Measurements from ENCODE around the gene TMUB1.

The TMUB1 gene

GRCh38 chr7:151065516-151065915, 17.8 kb downstream of the TMUB1 start:
- no peak for TF ChIP-seq CTCF (IDR thresholded peaks at IDR 0.05; ENCODE audit: low read depth, low read length, missing control alignments)
- no peak for DNase-seq (ENCODE audit: low read depth)
- in situ Hi-C loops (cut with HindIII; ENCODE audit: low sequenced_read_pairs), result loop anchor here (5.0 kb wide), 1 partner anchor 102 kb away; the partner anchor contains the start of gene GBX1
- no peak overlapping the region for H3K4me3 ChIP-seq (ENCODE audit: low read depth, low read length)

GRCh38 chr7:151064993-151065392, 18.3 kb downstream of the TMUB1 start:
- in situ Hi-C loops (cut with HindIII; ENCODE audit: low sequenced_read_pairs), result loop anchor here (5.0 kb wide), 1 partner anchor 102 kb away; the partner anchor contains the start of gene GBX1
- H3K4me3 ChIP-seq (ENCODE audit: low read depth, low read length), result no peak overlapping the region
- TF ChIP-seq CTCF (IDR thresholded peaks at IDR 0.05; ENCODE audit: low read depth, low read length, missing control alignments), result no peak
- DNase-seq (ENCODE audit: low read depth), result no peak

GRCh38 chr7:151064454-151064853, 18.8 kb downstream of the TMUB1 start:
- no peak overlapping the region for H3K4me3 ChIP-seq (ENCODE audit: low read depth, low read length)
- in situ Hi-C loops (cut with HindIII; ENCODE audit: low sequenced_read_pairs), result no loop called here
- no peak for DNase-seq (ENCODE audit: low read depth)
- TF ChIP-seq CTCF (IDR thresholded peaks at IDR 0.05; ENCODE audit: low read depth, low read length, missing control alignments), result no peak

GRCh38 chr7:151063212-151063561, 20.1 kb downstream of the TMUB1 start:
- in situ Hi-C loops (cut with HindIII; ENCODE audit: low sequenced_read_pairs), result no loop called here
- H3K4me3 ChIP-seq (ENCODE audit: low read depth, low read length), result peak overlapping the region; percentile 18
- TF ChIP-seq CTCF (IDR thresholded peaks at IDR 0.05; ENCODE audit: low read depth, low read length, missing control alignments), result no peak
- no peak for DNase-seq (ENCODE audit: low read depth)

GRCh38 chr7:151062399-151063211, 20.7 kb downstream of the TMUB1 start:
- DNase-seq (ENCODE audit: low read depth), result no peak
- no peak for TF ChIP-seq CTCF (IDR thresholded peaks at IDR 0.05; ENCODE audit: low read depth, low read length, missing control alignments)
- H3K4me3 ChIP-seq (ENCODE audit: low read depth, low read length), result peak overlapping the region; percentile 27
- in situ Hi-C loops (cut with HindIII; ENCODE audit: low sequenced_read_pairs), result no loop called here

- DNase-seq (ENCODE audit: low read depth), result no peak
- in situ Hi-C loops (cut with HindIII; ENCODE audit: low sequenced_read_pairs), result no loop called here
- TF ChIP-seq CTCF (IDR thresholded peaks at IDR 0.05; ENCODE audit: low read depth, low read length, missing control alignments), result no peak
- peak overlapping the region; percentile 84 for H3K4me3 ChIP-seq (ENCODE audit: low read depth, low read length)
These were observed 21.2 kb downstream of the TMUB1 start for GRCh38 chr7:151062111-151062398.

Measured in astrocyte of the cerebellum (primary cell).